Left ventricle myocardium inferior (tissue), 1 donor: Measurements from ENCODE around the gene SLC1A7. TPM values are rescaled to one million over a fixed set of nuclear protein-coding genes. Genes with fewer than 3 reads are reported as not detected.

Experiments
- DNase-seq: peaks from one replicate; pipeline ENCODE4 v3.0.0-alpha.2; 2020
- H3K27ac ChIP-seq: fragments of 200-600 bp; replicated peaks from 2 replicates; pipeline ENCODE4 v1.8.0; 2021
- H3K27me3 ChIP-seq: fragments of 200-600 bp; 2 replicates; pipeline ENCODE4 v1.8.0; 2021; ENCODE audit warnings: low read depth
- H3K36me3 ChIP-seq: fragments of 200-600 bp; 2 replicates; pipeline ENCODE4 v1.8.0; 2021
- H3K4me1 ChIP-seq: fragments of 200-600 bp; 2 replicates; pipeline ENCODE4 v1.8.0; 2021
- H3K4me3 ChIP-seq: fragments of 200-600 bp; 2 replicates; pipeline ENCODE4 v1.8.0; 2021; ENCODE audit warnings: mild to moderate bottlenecking, moderate library complexity
- H3K9me3 ChIP-seq: fragments of 200-600 bp; replicated peaks from 2 replicates; pipeline ENCODE4 v1.8.0; 2021
- CTCF ChIP-seq: fragments of 200-600 bp; IDR thresholded peaks from 2 replicates; pipeline ENCODE4 v1.8.0; 2021; ENCODE audit warnings: antibody characterized with exemption, mild to moderate bottlenecking, borderline replicate concordance
- intact Hi-C: fragments of 100-400 bp; cut with micrococcal nuclease; formaldehyde crosslinking; loops from one replicate; pipeline ENCODE4 v1.11.0; 2022
- total RNA-seq: library from RNA; stranded (reverse); fragmentation: NEBNext Ultra II Directional; extraction: Animal tissue kit (Norgen Biotek cat#: 25700); gene quantifications from one replicate; pipeline ENCODE4 v1.2.1, GENCODE V29; 2021
- donor health status: DM: no; HTN: yes; CAD: no; lungs with severe emphysema.

Gene SLC1A7
- total RNA-seq, 1 donor from 2014 or later = 0.44 TPM

- Histone ChIP-seq H3K27ac (no peak overlapping the region), H3K4me3 (no peak overlapping the region), H3K27me3 (no peaks in the 10 kb centered on the region), H3K4me1 (peaks cover 36% of the 10 kb centered on the region), H3K9me3 (no peaks in the 10 kb centered on the region), H3K36me3 (no peaks in the 10 kb centered on the region)
- intact Hi-C loops = no loop called here
- no peak for TF ChIP-seq CTCF
- DNase-seq = no peak
These were observed 52.8 kb downstream of the SLC1A7 start for GRCh38 chr1:53089478-53090226.

GRCh38 chr1:53088616-53089300, 53.7 kb downstream of the SLC1A7 start:
- H3K36me3 ChIP-seq = no peaks in the 10 kb centered on the region
- no peak for DNase-seq
- TF ChIP-seq CTCF = no peak
- H3K27ac ChIP-seq = no peak overlapping the region
- H3K4me1 ChIP-seq = peaks cover 36% of the 10 kb centered on the region
- no peaks in the 10 kb centered on the region for H3K9me3 ChIP-seq
- H3K27me3 ChIP-seq = no peaks in the 10 kb centered on the region
- no peak overlapping the region for H3K4me3 ChIP-seq
- intact Hi-C loops = no loop called here

- intact Hi-C loops = no loop called here
- Histone ChIP-seq H3K27me3 (no peaks in the 10 kb centered on the region), H3K4me1 (peaks cover 36% of the 10 kb centered on the region), H3K36me3 (no peaks in the 10 kb centered on the region), H3K27ac (peak overlapping the region; percentile 36), H3K9me3 (no peaks in the 10 kb centered on the region), H3K4me3 (no peak overlapping the region)
- no peak for TF ChIP-seq CTCF
- DNase-seq = no peak
These were observed 54.8 kb downstream of the SLC1A7 start for GRCh38 chr1:53087332-53088285.

- H3K4me3 ChIP-seq = no peak overlapping the region
- DNase-seq = no peak
- intact Hi-C loops = no loop called here
- peaks cover 30% of the 10 kb centered on the region for H3K4me1 ChIP-seq
- no peaks in the 10 kb centered on the region for H3K9me3 ChIP-seq
- TF ChIP-seq CTCF = no peak
- peak overlapping the region; percentile 36 for H3K27ac ChIP-seq
- H3K27me3 ChIP-seq = no peaks in the 10 kb centered on the region
- H3K36me3 ChIP-seq = no peaks in the 10 kb centered on the region
These were observed 55.9 kb downstream of the SLC1A7 start for GRCh38 chr1:53086491-53087070.

GRCh38 chr1:53085405-53085804, 57.0 kb downstream of the SLC1A7 start:
- no peak overlapping the region for H3K27ac ChIP-seq
- H3K27me3 ChIP-seq = no peaks in the 10 kb centered on the region
- H3K4me3 ChIP-seq = no peak overlapping the region
- no peaks in the 10 kb centered on the region for H3K36me3 ChIP-seq
- peaks cover 18% of the 10 kb centered on the region for H3K4me1 ChIP-seq
- intact Hi-C loops = no loop called here
- DNase-seq = no peak
- no peaks in the 10 kb centered on the region for H3K9me3 ChIP-seq
- TF ChIP-seq CTCF = no peak
